ENCODE data around the gene KMT2D. TPM values are rescaled to one million over a fixed set of nuclear protein-coding genes. Genes with fewer than 3 reads are reported as not detected.

KMT2D gene
- total RNA-seq, 1 experiment from 2014 or later = 30.1 TPM

DNA sequence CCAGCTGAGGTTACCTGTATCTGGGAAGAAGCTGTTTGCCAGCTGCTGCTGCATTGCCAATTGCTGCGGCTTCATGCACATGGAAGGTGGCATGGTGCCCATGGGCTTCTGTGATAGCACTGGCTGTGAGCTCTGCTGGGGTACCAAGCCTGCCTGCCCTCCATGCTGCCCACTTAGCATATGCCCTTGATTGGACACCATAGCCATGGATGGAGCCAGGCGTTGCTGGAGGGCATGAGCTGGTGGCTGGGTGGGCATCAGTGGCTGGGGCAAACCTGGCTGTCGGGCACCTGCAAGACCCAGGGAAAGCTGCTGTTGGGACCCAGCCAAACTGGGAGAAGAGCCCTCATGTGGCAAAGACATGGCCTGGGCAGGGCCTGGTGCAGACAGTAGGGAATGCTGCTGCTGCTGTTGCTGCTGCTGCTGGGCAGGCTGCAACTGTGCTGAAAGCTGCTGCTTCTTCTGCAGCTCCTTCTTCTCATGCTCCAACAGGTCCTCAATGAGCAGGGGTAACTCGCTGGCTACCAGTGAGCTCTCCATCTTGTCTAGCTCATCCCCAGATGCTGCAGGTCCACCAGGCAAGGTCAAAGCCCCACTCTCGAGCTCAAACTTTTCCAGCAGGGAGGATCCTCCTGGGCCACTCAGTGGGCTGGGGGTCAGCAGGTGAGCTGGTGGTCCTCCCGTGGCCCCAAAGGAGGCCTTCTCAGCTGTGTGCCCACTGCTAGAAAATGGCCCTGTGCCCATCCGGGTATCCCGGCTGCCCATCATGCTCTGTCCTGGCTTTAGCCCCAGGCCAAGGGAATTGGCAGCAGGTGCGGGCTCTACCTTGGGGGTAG is 23.3 kb downstream of the KMT2D start:
- no peaks in the 10 kb centered on the region for H3K27me3 ChIP-seq
- DNase-seq = no peak
- no peaks in the 10 kb centered on the region for H3K9me3 ChIP-seq (replicated peaks)
- no peaks in the 10 kb centered on the region for H3K4me1 ChIP-seq
- no peak overlapping the region for H3K27ac ChIP-seq
- H3K4me3 ChIP-seq = no peak overlapping the region
- H3K36me3 ChIP-seq = peaks cover 95% of the 10 kb centered on the region

DNA sequence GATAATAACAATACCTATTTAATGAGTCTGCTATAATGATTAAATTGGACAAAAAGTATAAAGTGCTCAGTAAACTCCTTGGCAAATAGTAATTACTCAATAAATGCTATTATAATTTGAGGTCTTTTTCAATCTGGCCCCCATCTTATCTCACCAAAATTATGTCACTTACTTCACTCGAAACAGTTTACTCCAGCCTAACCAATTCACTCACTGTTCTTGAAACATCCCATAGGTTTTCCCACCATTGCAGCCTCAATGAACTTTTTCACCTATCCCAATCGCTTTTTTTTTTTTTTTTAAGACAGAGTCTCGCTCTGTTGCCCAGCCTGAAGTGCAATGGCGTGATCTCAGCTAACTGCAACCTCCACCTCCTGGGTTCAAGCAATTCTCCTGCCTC is 24.6 kb downstream of the KMT2D start:
- H3K4me3 ChIP-seq = no peak overlapping the region
- no peak for DNase-seq
- H3K4me1 ChIP-seq = no peaks in the 10 kb centered on the region
- no peaks in the 10 kb centered on the region for H3K9me3 ChIP-seq (replicated peaks)
- peaks cover 92% of the 10 kb centered on the region for H3K36me3 ChIP-seq
- H3K27ac ChIP-seq = no peak overlapping the region
- no peaks in the 10 kb centered on the region for H3K27me3 ChIP-seq

DNA sequence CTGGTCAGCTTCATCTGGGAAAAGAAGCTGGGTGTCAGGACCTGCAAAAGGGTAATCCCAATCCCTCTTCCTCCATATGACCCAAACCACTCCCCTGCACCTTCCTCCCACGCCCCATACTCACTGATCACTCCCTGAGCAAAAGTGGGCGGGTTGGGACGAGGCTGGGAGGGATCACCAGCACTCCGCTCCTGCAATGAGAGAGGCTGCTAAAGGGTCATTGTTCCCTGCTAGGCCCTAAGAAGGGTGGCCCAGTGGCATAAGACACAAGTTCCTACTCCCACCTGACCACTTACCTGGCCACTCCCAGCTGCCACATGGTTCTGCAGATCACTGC is 26.3 kb downstream of the KMT2D start:
- DNase-seq = no peak
- Histone ChIP-seq H3K36me3 (peaks cover 83% of the 10 kb centered on the region), H3K27me3 (no peaks in the 10 kb centered on the region), H3K9me3 (replicated peaks) (no peaks in the 10 kb centered on the region), H3K4me3 (no peak overlapping the region), H3K4me1 (no peaks in the 10 kb centered on the region), H3K27ac (no peak overlapping the region)

DNA sequence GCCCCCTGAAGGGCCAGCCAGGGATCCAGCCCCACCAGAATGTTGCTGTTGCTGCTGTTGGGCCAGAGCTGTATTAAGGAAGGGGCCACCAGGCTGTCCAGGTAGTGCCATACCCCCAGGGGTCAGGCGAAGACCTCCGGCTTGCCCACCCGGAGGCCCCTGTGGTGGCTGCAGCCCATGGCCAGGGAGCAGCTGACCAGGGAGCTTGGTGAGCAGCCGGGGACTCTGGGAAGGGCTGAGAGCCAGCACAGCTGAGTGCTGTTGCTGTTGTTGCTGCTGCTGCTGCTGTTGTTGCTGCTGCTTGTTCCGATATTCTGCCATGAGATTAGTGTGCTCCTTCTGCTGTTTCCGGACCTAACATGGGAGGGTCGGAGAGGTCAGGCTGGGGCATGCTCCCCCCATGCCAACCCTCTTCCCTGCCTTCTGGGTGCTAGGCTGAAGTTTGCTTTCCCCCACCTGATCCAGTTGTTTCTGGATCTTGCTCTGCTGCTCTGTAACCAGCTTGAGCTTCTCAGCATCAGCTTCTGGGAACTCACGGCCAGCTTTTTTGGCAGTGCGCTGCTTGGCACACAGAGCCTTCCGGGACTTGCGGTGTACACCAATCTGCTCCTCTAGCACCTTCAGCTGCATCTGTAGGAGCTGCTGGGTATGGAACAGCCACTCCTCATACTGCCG is 26.8 kb downstream of the KMT2D start:
- no peak overlapping the region for H3K4me3 ChIP-seq
- no peaks in the 10 kb centered on the region for H3K4me1 ChIP-seq
- no peak overlapping the region for H3K27ac ChIP-seq
- no peaks in the 10 kb centered on the region for H3K9me3 ChIP-seq (replicated peaks)
- no peaks in the 10 kb centered on the region for H3K27me3 ChIP-seq
- H3K36me3 ChIP-seq = peaks cover 83% of the 10 kb centered on the region
- DNase-seq = no peak

DNA sequence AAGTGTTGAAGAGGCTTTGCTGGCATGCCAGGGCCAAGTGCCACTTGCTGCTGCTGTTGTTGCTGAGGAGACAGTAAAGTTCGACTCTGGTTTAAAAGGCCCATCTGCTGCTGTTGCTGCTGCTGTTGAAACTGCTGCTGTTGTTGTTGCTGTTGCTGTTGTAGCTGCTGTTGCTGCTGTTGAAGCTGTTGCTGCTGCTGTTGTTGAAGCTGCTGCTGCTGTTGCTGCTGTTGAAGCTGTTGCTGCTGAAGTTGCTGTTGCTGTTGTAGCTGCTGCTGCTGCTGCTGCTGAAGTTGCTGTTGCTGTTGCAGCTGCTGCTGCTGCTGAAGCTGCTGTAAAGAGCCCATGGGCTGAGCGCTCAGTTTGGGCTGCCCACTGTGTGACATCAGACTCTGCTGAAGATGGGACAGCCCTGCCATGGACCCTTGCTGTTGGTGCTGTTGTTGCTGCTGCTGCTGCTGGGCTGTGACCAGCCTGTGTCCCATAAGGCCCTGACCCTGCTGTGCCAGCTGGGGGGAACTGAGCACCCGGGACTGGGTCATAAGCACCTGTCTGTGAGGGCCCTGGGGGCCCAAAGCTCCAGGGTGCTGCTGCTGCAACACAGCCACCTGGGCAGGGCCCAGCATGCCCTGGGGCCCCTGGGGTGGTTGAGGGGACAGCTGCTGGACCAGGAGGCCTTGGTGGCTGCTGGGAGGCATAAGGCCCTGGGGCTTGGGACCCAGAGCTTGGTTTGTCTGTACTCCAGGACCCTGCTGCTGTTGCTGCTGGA is 27.7 kb downstream of the KMT2D start:
- Histone ChIP-seq H3K27me3 (no peaks in the 10 kb centered on the region), H3K27ac (no peak overlapping the region), H3K36me3 (peaks cover 82% of the 10 kb centered on the region), H3K4me1 (no peaks in the 10 kb centered on the region), H3K9me3 (replicated peaks) (no peaks in the 10 kb centered on the region), H3K4me3 (no peak overlapping the region)
- DNase-seq = no peak

DNA sequence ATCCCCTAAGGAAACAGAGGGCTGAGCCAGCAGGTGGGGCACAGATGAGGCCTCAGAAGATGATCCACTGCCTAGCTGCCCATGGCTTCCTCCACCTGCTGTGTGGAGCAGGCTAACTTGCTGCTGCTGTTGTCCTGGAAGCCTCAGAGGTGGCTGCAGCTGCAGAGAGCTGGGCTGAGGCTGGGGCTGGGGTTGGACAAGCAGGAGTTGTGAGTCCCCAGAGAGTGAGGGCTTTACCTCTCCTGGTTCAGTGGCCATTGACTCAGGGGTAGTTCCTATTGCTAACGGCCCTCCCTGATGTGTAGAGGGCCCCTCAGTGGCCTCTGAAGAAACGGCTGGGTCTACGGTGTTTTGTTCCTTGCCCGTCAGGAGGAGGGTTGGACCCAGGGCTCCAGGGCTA is 28.3 kb downstream of the KMT2D start:
- H3K27ac ChIP-seq = no peak overlapping the region
- DNase-seq = no peak
- H3K4me3 ChIP-seq = no peak overlapping the region
- no peaks in the 10 kb centered on the region for H3K27me3 ChIP-seq
- H3K36me3 ChIP-seq = peaks cover 80% of the 10 kb centered on the region
- H3K4me1 ChIP-seq = no peaks in the 10 kb centered on the region
- no peaks in the 10 kb centered on the region for H3K9me3 ChIP-seq (replicated peaks)

DNA sequence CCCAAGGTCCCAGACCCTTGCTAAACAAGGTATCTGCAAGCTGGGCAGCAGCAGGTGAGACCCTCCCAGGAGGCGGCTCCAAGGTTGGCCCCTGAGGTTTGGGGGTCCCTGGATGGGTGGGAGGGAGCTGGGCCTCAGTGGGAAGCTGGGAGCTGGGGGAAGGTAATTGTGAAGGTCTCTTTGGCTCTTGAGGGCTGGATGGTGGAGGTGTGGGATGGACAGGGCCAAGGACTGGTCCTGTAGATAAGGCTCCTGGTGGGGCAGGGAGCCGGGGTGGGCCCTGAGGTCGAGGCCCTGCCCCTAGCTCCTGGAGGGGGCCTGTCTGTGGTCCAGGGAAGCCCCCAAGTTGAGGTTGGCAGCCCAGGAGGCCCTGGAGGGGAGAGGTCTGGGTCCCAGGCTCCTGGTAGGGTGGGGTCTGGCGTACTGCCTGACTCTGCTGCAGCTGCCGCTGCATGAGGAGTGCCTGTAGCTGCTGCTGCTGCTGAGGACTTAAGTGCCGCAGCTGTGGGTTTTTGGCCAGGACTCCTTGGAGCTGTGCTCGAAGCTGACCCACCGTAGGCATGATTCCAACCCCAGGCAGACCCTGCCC is 28.9 kb downstream of the KMT2D start:
- no peaks in the 10 kb centered on the region for H3K9me3 ChIP-seq (replicated peaks)
- H3K27ac ChIP-seq = no peak overlapping the region
- no peak overlapping the region for H3K4me3 ChIP-seq
- peaks cover 75% of the 10 kb centered on the region for H3K36me3 ChIP-seq
- no peaks in the 10 kb centered on the region for H3K4me1 ChIP-seq
- H3K27me3 ChIP-seq = no peaks in the 10 kb centered on the region
- DNase-seq = no peak

DNA sequence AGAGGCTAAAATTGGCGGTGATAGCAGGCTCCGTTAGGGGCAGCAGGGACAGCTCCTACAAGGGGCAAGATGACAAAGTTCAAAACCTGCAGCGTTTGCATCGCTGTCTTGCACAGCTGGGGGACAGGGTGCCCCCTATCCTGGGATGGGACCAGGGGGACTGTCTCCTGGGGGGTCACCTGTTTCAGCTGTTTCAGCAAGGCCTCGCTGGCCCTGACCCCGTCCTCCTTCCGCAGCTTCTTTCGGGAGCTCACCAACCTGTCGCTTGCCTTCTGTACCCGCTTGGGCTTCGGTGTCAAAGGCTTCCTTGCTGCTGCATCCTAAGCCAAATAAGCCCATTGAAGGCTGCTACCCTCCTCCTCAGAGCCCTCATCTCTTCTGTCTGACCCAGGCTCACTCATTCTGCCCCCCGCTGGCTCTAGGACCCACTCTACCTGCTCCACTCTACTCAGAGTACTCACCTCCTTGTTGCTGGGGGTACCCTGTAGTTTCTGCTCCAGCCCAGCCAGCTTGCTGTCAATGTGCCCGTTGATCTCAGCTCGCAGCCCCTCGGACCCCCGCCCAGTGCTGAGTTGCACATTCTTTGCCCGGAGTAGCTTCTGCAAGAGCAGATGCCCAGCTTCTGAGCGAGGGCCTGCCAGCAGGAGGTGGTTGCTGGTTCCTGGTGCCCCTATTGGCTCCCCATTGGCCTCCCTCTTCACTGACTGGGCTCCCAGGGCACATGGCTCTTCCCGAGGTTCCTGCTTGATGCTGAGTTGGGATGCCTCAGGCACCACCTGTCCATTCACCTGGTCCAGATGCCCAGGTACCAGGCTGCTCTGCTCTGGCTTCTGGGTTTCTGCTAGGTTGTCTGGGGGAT is 29.7 kb downstream of the KMT2D start:
- Histone ChIP-seq H3K4me3 (no peak overlapping the region), H3K4me1 (no peaks in the 10 kb centered on the region), H3K27ac (no peak overlapping the region), H3K36me3 (peaks cover 76% of the 10 kb centered on the region), H3K27me3 (no peaks in the 10 kb centered on the region), H3K9me3 (replicated peaks) (no peaks in the 10 kb centered on the region)
- no peak for DNase-seq

DNA sequence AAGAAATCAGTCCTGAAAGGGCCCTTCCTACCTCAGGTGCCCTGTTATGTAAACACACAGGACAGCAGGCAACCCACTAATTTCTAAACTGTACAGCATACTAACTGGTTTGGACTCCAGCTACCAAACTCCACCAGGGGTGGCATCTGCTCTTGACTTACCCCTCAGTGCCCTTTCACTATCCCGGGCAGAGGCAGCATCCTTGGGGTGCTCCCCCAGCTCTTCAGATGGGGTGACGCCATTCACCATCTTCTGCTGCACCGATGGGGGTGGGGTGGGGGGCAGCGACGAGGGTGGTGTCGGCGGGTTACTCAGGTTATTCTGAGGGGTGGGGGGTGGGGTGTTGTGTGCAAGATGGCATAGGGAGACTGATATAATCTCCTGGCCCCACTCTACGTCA is 30.5 kb downstream of the KMT2D start:
- Histone ChIP-seq H3K4me1 (no peaks in the 10 kb centered on the region), H3K9me3 (replicated peaks) (no peaks in the 10 kb centered on the region), H3K36me3 (peaks cover 76% of the 10 kb centered on the region), H3K27ac (no peak overlapping the region), H3K4me3 (no peak overlapping the region), H3K27me3 (no peaks in the 10 kb centered on the region)
- DNase-seq = no peak

DNA sequence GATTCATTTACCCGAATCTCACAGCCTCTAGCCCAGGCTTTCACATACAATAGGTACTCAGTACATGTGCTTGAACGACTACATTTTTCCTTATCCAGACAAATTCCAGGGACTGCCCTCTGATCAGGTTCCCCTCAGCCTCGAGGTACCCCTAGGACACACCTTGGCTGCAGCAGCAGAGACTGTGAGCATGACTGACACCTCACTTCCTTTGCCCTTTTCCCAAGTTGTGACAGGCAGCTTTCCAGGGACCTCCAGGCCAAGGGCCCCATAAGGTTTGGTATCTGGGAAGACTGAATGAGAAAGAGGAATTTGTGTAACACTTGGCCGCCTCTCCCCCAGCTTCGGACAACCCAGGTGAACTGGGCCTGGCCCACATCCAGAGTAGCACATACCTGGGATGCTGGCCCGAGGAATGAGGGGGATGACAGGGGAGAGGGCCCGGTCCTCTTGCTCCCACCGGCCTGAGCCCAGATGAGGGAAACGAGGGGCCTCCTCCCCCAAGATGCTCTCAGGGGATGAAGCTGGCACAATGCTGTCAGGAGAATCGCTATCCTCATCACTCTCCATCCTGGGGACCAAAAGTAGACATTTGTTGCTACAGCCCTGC is 31.8 kb downstream of the KMT2D start:
- Histone ChIP-seq H3K4me1 (no peaks in the 10 kb centered on the region), H3K4me3 (no peak overlapping the region), H3K27me3 (no peaks in the 10 kb centered on the region), H3K27ac (no peak overlapping the region), H3K36me3 (peaks cover 76% of the 10 kb centered on the region), H3K9me3 (replicated peaks) (no peaks in the 10 kb centered on the region)
- no peak for DNase-seq

DNA sequence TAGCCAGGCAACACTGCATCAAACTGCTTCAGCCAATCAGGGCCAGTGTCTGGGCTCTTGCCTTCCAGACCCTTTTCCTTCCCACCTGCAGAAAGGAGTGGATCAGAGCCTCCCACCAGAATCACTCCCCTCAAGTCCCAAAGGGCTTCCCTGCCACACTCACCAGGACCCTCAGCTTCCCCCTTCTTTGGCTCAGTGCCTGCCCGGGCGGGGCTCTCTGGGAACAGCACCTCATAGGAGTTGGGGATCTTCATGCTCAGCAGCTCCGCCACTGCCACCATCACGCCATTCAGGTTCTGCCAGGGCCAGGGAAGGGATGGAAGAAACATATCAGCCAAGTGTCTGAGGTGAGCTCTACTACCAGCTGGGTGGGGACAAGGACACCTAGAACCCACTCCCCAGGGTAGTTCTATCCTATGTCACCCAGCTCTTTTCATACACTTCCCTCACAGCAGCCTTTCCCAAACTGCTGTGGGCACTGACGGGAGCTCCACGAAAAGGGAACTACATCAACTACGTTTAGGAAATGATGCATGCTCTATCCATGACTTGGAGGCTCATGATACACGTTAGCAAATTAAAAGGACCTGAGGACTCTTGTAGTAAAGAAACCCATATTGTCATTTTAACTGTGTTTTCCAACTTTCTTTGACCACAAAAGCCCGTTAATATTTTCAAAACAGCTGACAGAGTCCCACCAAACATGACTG is 32.6 kb downstream of the KMT2D start:
- H3K4me1 ChIP-seq = no peaks in the 10 kb centered on the region
- no peak for DNase-seq
- no peaks in the 10 kb centered on the region for H3K27me3 ChIP-seq
- no peak overlapping the region for H3K27ac ChIP-seq
- peaks cover 72% of the 10 kb centered on the region for H3K36me3 ChIP-seq
- H3K9me3 ChIP-seq (replicated peaks) = no peaks in the 10 kb centered on the region
- no peak overlapping the region for H3K4me3 ChIP-seq

DNA sequence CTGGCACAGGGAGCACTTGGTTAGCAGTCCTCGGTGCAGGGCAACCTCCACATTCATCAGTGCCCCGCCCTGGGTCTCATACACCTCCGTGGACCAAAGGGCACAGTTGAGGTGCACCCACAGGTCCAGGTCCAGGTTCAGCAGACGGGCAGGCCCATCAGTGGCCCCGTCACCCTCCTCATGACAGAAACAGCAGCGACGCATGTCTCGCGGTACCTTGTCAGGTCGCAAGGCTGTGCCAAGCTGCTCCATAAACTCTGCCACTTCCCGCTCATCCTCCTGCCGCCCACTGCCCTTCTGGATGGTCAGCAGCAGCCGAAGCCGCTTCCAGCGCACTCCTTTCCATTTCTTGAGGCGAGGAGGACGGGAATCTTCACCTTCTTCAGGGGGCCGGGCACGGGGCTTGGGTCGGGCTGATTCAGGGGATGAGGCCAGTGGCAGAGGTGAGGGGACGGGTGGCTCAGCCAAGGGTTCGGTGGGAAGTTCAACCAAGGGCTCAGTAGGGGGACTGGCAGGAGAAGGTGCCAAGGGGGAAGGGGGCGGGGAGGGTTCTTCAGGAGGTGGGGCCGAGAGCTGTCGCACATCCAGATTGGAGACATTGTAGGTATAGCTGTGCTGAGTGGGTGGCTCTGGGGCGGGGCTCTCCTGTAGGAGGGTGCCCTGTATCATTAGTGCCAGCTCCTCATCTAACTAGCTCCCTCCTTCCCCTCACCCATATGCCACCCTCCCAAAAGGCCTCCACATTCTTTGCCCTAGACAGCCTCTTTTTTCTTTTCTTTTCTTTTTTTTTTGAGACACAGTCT is 33.7 kb downstream of the KMT2D start:
- no peak for DNase-seq
- H3K9me3 ChIP-seq (replicated peaks) = no peaks in the 10 kb centered on the region
- H3K4me1 ChIP-seq = no peaks in the 10 kb centered on the region
- no peak overlapping the region for H3K27ac ChIP-seq
- H3K36me3 ChIP-seq = peaks cover 63% of the 10 kb centered on the region
- H3K4me3 ChIP-seq = no peak overlapping the region
- H3K27me3 ChIP-seq = no peaks in the 10 kb centered on the region

DNA sequence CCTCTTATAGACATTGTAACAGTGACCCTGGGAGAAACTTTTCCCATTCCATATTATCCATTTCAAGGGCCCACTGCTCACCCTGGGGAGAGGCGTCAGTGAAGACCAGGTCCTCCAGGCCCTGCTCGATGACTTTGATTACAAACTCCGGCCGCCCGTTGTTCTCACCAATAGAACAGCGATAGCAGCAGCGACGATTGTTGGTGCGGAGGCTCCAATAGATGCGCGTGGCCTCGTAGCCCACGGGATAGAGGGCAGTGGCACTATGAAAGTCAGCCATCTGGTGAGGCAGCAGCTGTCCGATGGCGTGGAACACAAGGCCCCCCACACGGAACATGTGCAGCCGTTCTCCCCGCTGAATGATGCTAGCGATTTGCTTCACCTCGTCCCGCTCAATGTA is 34.5 kb downstream of the KMT2D start:
- Histone ChIP-seq H3K27me3 (no peaks in the 10 kb centered on the region), H3K4me1 (no peaks in the 10 kb centered on the region), H3K36me3 (peaks cover 57% of the 10 kb centered on the region), H3K27ac (no peak overlapping the region), H3K4me3 (no peak overlapping the region), H3K9me3 (replicated peaks) (no peaks in the 10 kb centered on the region)
- DNase-seq = no peak
